PC-9 (cell line): ENCODE results near the gene ARHGAP35. TPM values are rescaled to one million over a fixed set of nuclear protein-coding genes. Genes with fewer than 3 reads are reported as not detected.

Source experiments
- BruUV-seq: library from RNA; stranded (reverse); fragments of 400-500 nt; replicated peaks from 2 replicates; lab custom pipeline; 2021; lab: Mats Ljungman, UMichigan
- CTCF ChIA-PET: fragments of 300-600 bp; sonication (Branson Sonifier 250); formaldehyde crosslinking; loops from one replicate; lab custom pipeline; 2022; ENCODE audit warnings: antibody characterized with exemption; lab: Charles Lee
- POLR2A ChIA-PET: fragments of 300-600 bp; sonication (Branson Sonifier 250); formaldehyde crosslinking; loops from one replicate; lab custom pipeline; 2022; ENCODE audit warnings: antibody characterized with exemption; ENCODE audit not compliant: unreplicated experiment; lab: Charles Lee
- DNase-seq, 2 experiments: peaks; one replicate each; pipeline versions ENCODE4 v3.0.0 to v3.0.0-alpha.2; 2015 to 2022; ENCODE audit warnings: mixed read lengths in 1 of 2
- H2AFZ ChIP-seq: fragments of 200-600 bp; sonication (generic); 2 replicates; pipeline ENCODE4 v1.8.1; 2017; ENCODE audit warnings: antibody characterized with exemption
- H3F3A ChIP-seq: fragments of 200-600 bp; sonication (generic); 2 replicates; pipeline ENCODE4 v1.8.1; 2017; ENCODE audit warnings: antibody characterized with exemption, mild to moderate bottlenecking, low read depth; ENCODE audit not compliant: insufficient read depth
- H3K27ac ChIP-seq: fragments of 200-600 bp; sonication (generic); 2 replicates; pipeline ENCODE4 v1.6.1; 2016; ENCODE audit warnings: mixed run types
- H3K27me3 ChIP-seq: fragments of 200-600 bp; sonication (generic); 2 replicates; pipeline ENCODE4 v1.6.1; 2016; ENCODE audit warnings: low read depth, mixed run types; ENCODE audit not compliant: insufficient read depth
- H3K36me3 ChIP-seq: fragments of 200-600 bp; sonication (generic); 2 replicates; pipeline ENCODE4 v1.6.1; 2016; ENCODE audit warnings: low read depth, mixed run types
- H3K4me1 ChIP-seq: fragments of 200-600 bp; sonication (generic); replicated peaks from 2 replicates; pipeline ENCODE4 v1.6.1; 2016; ENCODE audit warnings: mixed run types; ENCODE audit not compliant: insufficient read depth
- H3K4me2 ChIP-seq: fragments of 200-600 bp; sonication (generic); 2 replicates; pipeline ENCODE4 v1.6.1; 2017; ENCODE audit warnings: mixed run types
- H3K4me3 ChIP-seq: fragments of 200-600 bp; sonication (generic); 2 replicates; pipeline ENCODE4 v1.6.1; 2016; ENCODE audit warnings: mixed run types
- H3K79me2 ChIP-seq: fragments of 200-600 bp; sonication (generic); 2 replicates; pipeline ENCODE4 v1.6.1; 2017; ENCODE audit warnings: low read depth, mixed run types
- H3K9me2 ChIP-seq: fragments of 200-600 bp; sonication (generic); 2 replicates; pipeline ENCODE4 v1.8.1; 2017; ENCODE audit warnings: mild to moderate bottlenecking; ENCODE audit not compliant: insufficient read depth
- H3K9me3 ChIP-seq: fragments of 200-600 bp; sonication (generic); 2 replicates; pipeline ENCODE4 v1.8.1; 2016; ENCODE audit warnings: low read depth; ENCODE audit not compliant: insufficient read depth
- H4K20me1 ChIP-seq: fragments of 200-600 bp; sonication (generic); 2 replicates; pipeline ENCODE4 v1.8.1; 2017; ENCODE audit not compliant: insufficient read depth
- EZH2 ChIP-seq: fragments of 200-600 bp; sonication (generic); IDR thresholded peaks from 2 replicates; pipeline ENCODE4 v1.8.0; 2017; ENCODE audit warnings: antibody characterized with exemption, low read depth
- intact Hi-C: fragments of 100-400 bp; cut with micrococcal nuclease; formaldehyde crosslinking; loops from one replicate; pipeline ENCODE4 v1.10.0; 2022; ENCODE audit not compliant: unreplicated experiment
- total RNA-seq: library from RNA; stranded (reverse); gene quantifications from 2 replicates; pipeline ENCODE4 v1.2.3, GENCODE V29; 2021
- TF ChIP-seq, protein P1 (sequence below): fragments of 200-600 bp; sonication (generic); conservative IDR thresholded peaks from 2 replicates; pipeline ENCODE4 v1.6.1; 2017; ENCODE audit warnings: mixed run types, antibody characterized with exemption, mild to moderate bottlenecking, moderate library complexity

ARHGAP35 gene
- total RNA-seq, 1 experiment from 2014 or later = 104 TPM

- Histone ChIP-seq H3K4me2 (peak overlapping the region; percentile 76), H3F3A (peaks cover 79% of the 10 kb centered on the region), H3K9me3 (no peaks in the 10 kb centered on the region), H3K4me1 (peaks cover 71% of the 10 kb centered on the region), H4K20me1 (no peaks in the 10 kb centered on the region), H3K27ac (peak overlapping the region; percentile 95), H3K36me3 (peaks cover 7% of the 10 kb centered on the region; the same call in 1 of the 2 replicates), H2AFZ (no peak overlapping the region), H3K79me2 (peaks cover 88% of the 10 kb centered on the region), H3K4me3 (peak overlapping the region; percentile 32; the same call in 1 of the 2 replicates), H3K9me2 (no peaks in the 10 kb centered on the region), H3K27me3 (no peaks in the 10 kb centered on the region)
- no TSS peak for BruUV-seq
- ChIA-PET POLR2A (interaction anchor here (0.6 kb wide), 2 partner anchors 10 to 189 kb away, joined by 3 to 10 read pairs; no protein-coding TSS in a partner anchor), CTCF (interaction anchor here (0.6 kb wide), 1 partner anchor 45 kb away, joined by 3 read pairs; no protein-coding TSS in a partner anchor)
- peak in 1 of 2 experiments; percentile 92 for DNase-seq
- intact Hi-C loops = loop anchor here (5.0 kb wide), 1 partner anchor 116 kb away; the partner anchor contains the start of gene SLC1A5
- no peak for TF ChIP-seq EZH2
These were observed 42.7 kb downstream of the ARHGAP35 start for GRCh38 chr19:46903458-46903857.

GRCh38 chr19:46904114-46905060 is 43.6 kb downstream of the ARHGAP35 start:
- Histone ChIP-seq H3K4me1 (peaks cover 62% of the 10 kb centered on the region), H3K4me3 (0 out of 2 replicates have a peak overlapping the region, but pooled peaks have one; percentile 32), H3K27me3 (no peaks in the 10 kb centered on the region), H2AFZ (no peak overlapping the region), H3K27ac (peak overlapping the region; percentile 95), H4K20me1 (no peaks in the 10 kb centered on the region), H3K79me2 (peaks cover 88% of the 10 kb centered on the region), H3F3A (peaks cover 70% of the 10 kb centered on the region), H3K9me3 (no peaks in the 10 kb centered on the region), H3K36me3 (no peaks in the 10 kb centered on the region), H3K9me2 (no peaks in the 10 kb centered on the region), H3K4me2 (peak overlapping the region; percentile 76)
- DNase-seq = no peak
- no TSS peak for BruUV-seq
- CTCF ChIA-PET = interaction anchor here (0.6 kb wide), 1 partner anchor 46 kb away, joined by 3 read pairs; no protein-coding TSS in a partner anchor
- TF ChIP-seq, protein P1, sequence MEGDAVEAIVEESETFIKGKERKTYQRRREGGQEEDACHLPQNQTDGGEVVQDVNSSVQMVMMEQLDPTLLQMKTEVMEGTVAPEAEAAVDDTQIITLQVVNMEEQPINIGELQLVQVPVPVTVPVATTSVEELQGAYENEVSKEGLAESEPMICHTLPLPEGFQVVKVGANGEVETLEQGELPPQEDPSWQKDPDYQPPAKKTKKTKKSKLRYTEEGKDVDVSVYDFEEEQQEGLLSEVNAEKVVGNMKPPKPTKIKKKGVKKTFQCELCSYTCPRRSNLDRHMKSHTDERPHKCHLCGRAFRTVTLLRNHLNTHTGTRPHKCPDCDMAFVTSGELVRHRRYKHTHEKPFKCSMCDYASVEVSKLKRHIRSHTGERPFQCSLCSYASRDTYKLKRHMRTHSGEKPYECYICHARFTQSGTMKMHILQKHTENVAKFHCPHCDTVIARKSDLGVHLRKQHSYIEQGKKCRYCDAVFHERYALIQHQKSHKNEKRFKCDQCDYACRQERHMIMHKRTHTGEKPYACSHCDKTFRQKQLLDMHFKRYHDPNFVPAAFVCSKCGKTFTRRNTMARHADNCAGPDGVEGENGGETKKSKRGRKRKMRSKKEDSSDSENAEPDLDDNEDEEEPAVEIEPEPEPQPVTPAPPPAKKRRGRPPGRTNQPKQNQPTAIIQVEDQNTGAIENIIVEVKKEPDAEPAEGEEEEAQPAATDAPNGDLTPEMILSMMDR = no peak
- intact Hi-C loops = loop anchor here (5.0 kb wide), 1 partner anchor 117 kb away; the partner anchor contains the start of gene SLC1A5
- POLR2A ChIA-PET = interaction anchor here (0.6 kb wide), 1 partner anchor 190 kb away, joined by 10 read pairs; no protein-coding TSS in a partner anchor

- no peaks in the 10 kb centered on the region for H3K9me2 ChIP-seq
- BruUV-seq = no TSS peak
- H3K4me2 ChIP-seq = no peak overlapping the region
- intact Hi-C loops = no loop called here
- H3K9me3 ChIP-seq = peaks cover 3% of the 10 kb centered on the region; the same call in 1 of the 2 replicates
- no peaks in the 10 kb centered on the region for H4K20me1 ChIP-seq
- H3K36me3 ChIP-seq = peaks cover 6% of the 10 kb centered on the region
- TF ChIP-seq, protein P1 = no peak
- TF ChIP-seq EZH2 = no peak
- POLR2A ChIA-PET = no interaction called here
- CTCF ChIA-PET = no interaction called here
- DNase-seq = no peak
- H3K4me3 ChIP-seq = no peak overlapping the region
- no peaks in the 10 kb centered on the region for H3K27me3 ChIP-seq
- no peak overlapping the region for H2AFZ ChIP-seq
- peaks cover 88% of the 10 kb centered on the region for H3K79me2 ChIP-seq
- peaks cover 44% of the 10 kb centered on the region for H3K4me1 ChIP-seq
- H3K27ac ChIP-seq = no peak overlapping the region
- H3F3A ChIP-seq = peaks cover 62% of the 10 kb centered on the region
These were observed 45.4 kb downstream of the ARHGAP35 start for GRCh38 chr19:46906221-46906620.
